Measurements from ENCODE around the gene TMEM88. TPM values are rescaled to one million over a fixed set of nuclear protein-coding genes. Genes with fewer than 3 reads are reported as not detected.

The TMEM88 gene
- total and polyA plus RNA-seq, 5 experiments from 2014 or later: 6.9 to 7.2 TPM; not detected in 3

DNA sequence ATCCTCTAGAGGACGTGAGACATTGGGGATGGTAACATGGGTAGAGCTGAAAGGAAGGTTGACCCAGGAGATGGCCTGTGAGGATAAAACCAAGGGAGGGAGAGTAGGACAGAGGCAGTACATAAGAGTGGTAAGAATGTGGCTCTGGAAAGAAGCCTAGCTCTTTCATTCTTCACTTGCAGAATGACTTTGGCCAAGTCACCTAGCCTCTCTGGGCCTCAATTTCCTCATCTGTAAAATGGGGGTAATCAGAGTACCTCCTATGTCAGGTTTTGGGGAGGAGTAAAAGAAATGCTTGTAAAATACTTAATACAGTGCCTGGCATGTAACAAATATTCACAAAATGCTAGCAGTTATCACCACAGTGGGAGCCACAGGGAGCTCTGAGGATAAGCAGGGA lies 14.0 kb upstream of the TMEM88 start:
- peaks cover 63 to 87% (median 68%) of the 10 kb centered on the region in 4 donors for H3K4me1 Mint-ChIP-seq
- H3K9me3 Mint-ChIP-seq: no peaks in the 10 kb centered on the region
- POLR2A ChIA-PET: interaction anchor here (0.7 to 6.9 kb wide), 6 partner anchors 8 to 154 kb away, joined by 3 to 54 read pairs (median 6); partner anchors contain the start of genes CYB5D1, NAA38, TMEM88 and TP53
- ATAC-seq: no peak
- H3K4me3 Mint-ChIP-seq: peak overlapping the region; percentile 85 to 100 (median 93)
- no peak for DNase-seq
- peak overlapping the region; percentile 80 to 99 (median 98) for H3K27ac Mint-ChIP-seq
- peaks cover 0 to 16% (median 0%) of the 10 kb centered on the region in 3 donors for H3K36me3 Mint-ChIP-seq
- H3K27me3 Mint-ChIP-seq: peaks cover 0 to 6% (median 0%) of the 10 kb centered on the region in 5 donors

DNA sequence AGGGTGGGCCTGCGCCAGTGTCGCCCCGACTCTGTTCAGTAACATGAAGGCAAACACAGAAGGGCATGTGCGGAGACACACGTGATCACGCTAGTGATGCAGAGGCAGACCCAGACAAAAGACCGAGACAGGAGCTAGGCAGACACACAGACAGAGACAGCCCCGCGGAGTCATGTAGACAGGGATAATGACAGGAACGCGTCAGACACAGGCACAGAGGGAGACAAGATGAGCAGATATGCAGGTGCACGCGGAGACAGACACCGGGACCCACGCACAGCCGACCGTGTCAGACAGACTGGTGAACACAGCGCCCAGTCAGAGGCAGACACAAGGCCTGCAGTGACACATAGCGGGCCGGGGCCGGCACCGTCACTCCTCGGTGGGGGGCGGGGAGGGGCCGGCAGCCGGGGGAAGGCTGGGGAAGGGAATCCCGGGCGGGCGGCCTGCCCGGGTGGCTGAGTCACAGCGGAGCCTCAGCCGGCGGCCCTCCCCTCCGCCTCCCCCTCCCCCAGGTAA lies 13.4 kb upstream of the TMEM88 start:
- H3K27ac Mint-ChIP-seq: peak overlapping the region; percentile 80 to 100 (median 98)
- DNase-seq (peak; percentile 80 to 95 (median 87)), ATAC-seq (peak; percentile 34 to 45)
- H3K9me3 Mint-ChIP-seq: no peaks in the 10 kb centered on the region
- H3K27me3 Mint-ChIP-seq: peaks cover 0 to 6% (median 0%) of the 10 kb centered on the region in 5 donors
- peaks cover 59 to 81% (median 65%) of the 10 kb centered on the region in 4 donors for H3K4me1 Mint-ChIP-seq
- POLR2A ChIA-PET: interaction anchor here (0.8 to 7.2 kb wide), 7 partner anchors 7 to 542 kb away, joined by 3 to 116 read pairs (median 7); partner anchors contain the start of genes CYB5D1, KDM6B, NAA38 and TMEM88
- peak overlapping the region; percentile 88 to 100 (median 95) for H3K4me3 Mint-ChIP-seq
- H3K36me3 Mint-ChIP-seq: peaks cover 0 to 17% (median 0%) of the 10 kb centered on the region in 3 donors

DNA sequence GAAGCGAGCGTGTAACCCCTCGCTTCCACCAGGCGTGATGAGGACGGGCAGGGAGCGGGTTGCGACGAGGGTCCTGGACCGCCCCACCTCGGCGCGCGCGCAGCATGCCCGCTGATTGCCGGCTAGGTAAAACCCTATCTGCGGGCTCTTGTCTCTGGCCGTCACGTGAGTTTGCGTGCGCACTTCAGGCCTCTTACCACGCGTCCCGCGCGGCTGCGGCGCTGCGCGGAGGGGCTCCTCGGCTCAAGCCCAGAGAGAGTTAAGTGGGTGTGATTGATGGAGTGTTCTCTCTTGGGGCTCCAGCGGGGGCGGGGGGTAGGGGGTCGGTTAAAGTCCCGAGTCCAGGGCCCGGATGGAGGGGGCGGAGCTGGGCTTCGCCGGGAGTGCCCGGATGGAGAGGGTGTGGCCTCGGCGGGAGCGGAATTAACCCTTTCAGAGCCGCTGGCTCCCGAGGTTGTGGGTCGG lies 12.9 kb upstream of the TMEM88 start:
- Mint-ChIP-seq H3K4me3 (peak overlapping the region; percentile 88 to 100 (median 96)), H3K36me3 (peaks cover 0 to 22% (median 0%) of the 10 kb centered on the region in 3 donors)

DNA sequence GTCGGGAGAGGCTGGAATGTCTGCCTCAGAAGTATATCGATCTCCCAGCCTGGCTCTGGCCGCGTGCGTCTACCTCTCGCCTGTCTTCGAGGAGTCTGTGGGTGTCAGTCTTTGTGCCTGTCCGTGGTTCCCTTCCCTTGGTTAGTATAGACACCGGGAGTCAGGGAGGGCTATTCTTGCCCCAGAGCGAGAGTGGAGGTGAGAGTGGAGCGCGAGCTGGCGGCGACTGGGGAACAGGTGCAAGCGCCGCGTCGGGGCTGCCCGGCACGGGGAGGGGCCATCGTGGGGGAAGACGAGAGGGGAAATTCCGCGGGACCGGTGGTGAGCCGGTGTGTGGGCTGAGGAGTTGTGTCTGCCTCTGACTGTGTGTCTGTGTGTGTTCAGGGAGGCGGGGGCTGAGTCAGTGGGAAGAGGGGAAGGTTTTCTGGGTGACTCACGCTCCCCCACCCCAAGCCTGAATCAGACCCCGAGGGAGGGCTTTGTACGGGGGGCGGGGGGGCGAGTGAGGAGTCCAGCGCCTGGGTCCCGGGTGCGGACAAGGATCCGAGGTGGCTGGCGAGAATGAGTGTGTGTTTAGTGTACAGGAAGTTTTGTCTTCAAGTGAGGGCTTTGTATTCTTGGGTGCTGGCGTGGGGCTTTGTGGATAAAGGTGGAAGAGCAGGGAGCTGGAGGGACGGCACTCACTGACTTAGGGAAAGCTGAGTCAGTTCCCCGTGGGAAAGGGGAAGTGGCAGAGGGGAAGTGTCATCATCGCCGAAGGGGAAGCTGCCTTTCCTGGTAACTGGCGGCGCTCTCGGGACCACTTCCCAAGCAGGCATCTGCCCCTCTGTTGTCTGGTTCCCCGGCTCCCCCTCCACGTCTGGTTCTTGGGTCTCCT lies 12.2 kb upstream of the TMEM88 start:
- Mint-ChIP-seq H3K9me3 (no peaks in the 10 kb centered on the region), H3K27ac (peak overlapping the region; percentile 94 to 100 (median 98)), H3K27me3 (peaks cover 0 to 6% (median 0%) of the 10 kb centered on the region in 5 donors), H3K36me3 (peaks cover 0 to 28% (median 0%) of the 10 kb centered on the region in 3 donors), H3K4me1 (peaks cover 49 to 69% (median 54%) of the 10 kb centered on the region in 4 donors), H3K4me3 (peak overlapping the region; percentile 88 to 100 (median 96))
- DNase-seq (peak in 9 of 10 donors; percentile 82 to 98 (median 93)), ATAC-seq (peak; percentile 47 to 58)
- POLR2A ChIA-PET: interaction anchor here (0.5 to 7.2 kb wide), 9 partner anchors 8 to 543 kb away, joined by 3 to 116 read pairs (median 4); partner anchors contain the start of genes CYB5D1, KDM6B, NAA38 and TMEM88

More for the DNA sequence above, 12.9 kb upstream of the TMEM88 start:
- no peaks in the 10 kb centered on the region for H3K9me3 Mint-ChIP-seq
- H3K27ac Mint-ChIP-seq: peak overlapping the region; percentile 94 to 100 (median 98)
- peak; percentile 26 to 34 for ATAC-seq
- H3K4me1 Mint-ChIP-seq: peaks cover 54 to 76% (median 60%) of the 10 kb centered on the region in 4 donors
- peaks cover 0 to 6% (median 0%) of the 10 kb centered on the region in 5 donors for H3K27me3 Mint-ChIP-seq
- peak; percentile 73 to 93 (median 84) for DNase-seq
- POLR2A ChIA-PET: interaction anchor here (0.6 to 7.2 kb wide), 8 partner anchors 7 to 541 kb away, joined by 3 to 116 read pairs (median 6); partner anchors contain the start of genes CYB5D1, KDM6B, NAA38 and TMEM88

DNA sequence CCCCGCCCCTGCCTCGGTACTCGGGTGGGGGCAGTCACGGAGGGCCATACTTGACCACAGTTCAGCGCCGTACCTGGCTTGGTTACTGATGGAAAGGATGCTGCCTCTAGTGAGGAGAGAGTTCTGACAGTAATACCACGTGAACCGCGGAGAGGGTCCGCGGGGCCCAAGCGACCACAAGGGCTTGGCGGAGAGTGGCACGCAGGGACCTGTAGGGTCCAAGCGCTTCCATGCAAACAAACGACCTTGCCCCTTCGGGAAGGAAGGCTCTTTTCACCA lies 11.7 kb upstream of the TMEM88 start:
- peak in 2 of 10 donors; percentile 45 to 56 for DNase-seq
- H3K27ac Mint-ChIP-seq: peak overlapping the region; percentile 94 to 100 (median 98)
- peaks cover 0 to 29% (median 0%) of the 10 kb centered on the region in 3 donors for H3K36me3 Mint-ChIP-seq
- no peaks in the 10 kb centered on the region for H3K9me3 Mint-ChIP-seq
- peak overlapping the region; percentile 88 to 100 (median 96) for H3K4me3 Mint-ChIP-seq
- POLR2A ChIA-PET: interaction anchor here (1.0 to 7.2 kb wide), 5 partner anchors 8 to 330 kb away, joined by 3 to 116 read pairs (median 22); partner anchors contain the start of genes CYB5D1, KDM6B, NAA38 and TMEM88
- ATAC-seq: peak in 1 of 2 donors; percentile 0
- H3K27me3 Mint-ChIP-seq: peaks cover 0 to 6% (median 0%) of the 10 kb centered on the region in 5 donors
- peaks cover 46 to 65% (median 52%) of the 10 kb centered on the region in 4 donors for H3K4me1 Mint-ChIP-seq

- peaks cover 42 to 60% (median 48%) of the 10 kb centered on the region in 4 donors for H3K4me1 Mint-ChIP-seq
These were observed 11.2 kb upstream of the TMEM88 start for GRCh38 chr17:7843536-7844291.

DNA sequence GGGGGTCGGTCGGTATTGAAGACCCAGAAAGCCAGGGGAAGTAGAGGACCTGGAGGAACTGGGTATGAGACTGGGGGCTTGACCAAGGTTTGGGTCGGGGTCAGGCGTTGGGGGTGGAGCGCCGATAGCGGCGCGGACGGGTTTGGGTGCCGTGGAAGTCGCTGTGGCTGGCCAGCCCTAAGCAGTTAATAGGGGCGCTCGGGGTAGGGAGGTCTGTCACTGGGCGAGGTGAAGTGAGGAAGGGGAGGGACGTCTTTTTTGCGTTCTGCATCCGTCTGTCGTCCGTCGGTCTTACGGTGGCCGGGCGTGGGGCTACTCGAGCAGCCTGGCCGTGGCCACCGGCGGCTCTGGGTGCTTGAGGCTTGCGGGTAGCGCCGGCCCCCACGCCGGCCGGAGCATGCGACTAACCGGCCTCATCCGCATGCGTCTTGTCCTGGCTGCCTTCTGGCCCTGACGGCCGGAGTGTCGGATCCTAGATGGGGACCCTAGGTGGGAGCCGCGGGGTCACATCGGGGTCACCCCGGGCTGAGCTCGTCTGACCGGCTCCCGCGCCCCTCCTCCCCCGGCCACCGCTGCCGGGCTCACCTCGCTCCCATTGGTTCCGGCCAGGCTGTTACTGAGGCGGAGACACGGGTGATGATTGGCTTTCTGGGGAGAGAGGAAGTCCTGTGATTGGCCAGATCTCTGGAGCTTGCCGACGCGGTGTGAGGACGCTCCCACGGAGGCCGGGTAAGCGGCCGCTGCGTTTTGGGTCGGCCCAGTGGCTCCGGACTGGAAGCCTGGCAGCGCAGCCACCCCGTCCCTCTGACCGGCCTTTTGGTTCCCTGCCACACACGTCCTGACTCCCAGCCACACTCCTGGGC lies 10.3 kb upstream of the TMEM88 start:
- Mint-ChIP-seq H3K27me3 (peaks cover 0 to 6% (median 0%) of the 10 kb centered on the region in 5 donors), H3K4me3 (peak overlapping the region; percentile 88 to 100 (median 96)), H3K36me3 (peaks cover 0 to 31% (median 0%) of the 10 kb centered on the region in 3 donors), H3K27ac (peak overlapping the region; percentile 94 to 100 (median 98)), H3K4me1 (peaks cover 34 to 52% (median 40%) of the 10 kb centered on the region in 4 donors), H3K9me3 (no peaks in the 10 kb centered on the region)
- peak; percentile 62 to 89 (median 78) for DNase-seq
- POLR2A ChIA-PET: interaction anchor here (0.8 to 7.2 kb wide), 9 partner anchors 9 to 329 kb away, joined by 3 to 116 read pairs (median 4); partner anchors contain the start of genes CYB5D1, KDM6B, NAA38 and RNF227
- ATAC-seq: peak; percentile 20 to 32

More at GRCh38 chr17:7843536-7844291, 11.2 kb upstream of the TMEM88 start:
- Mint-ChIP-seq H3K36me3 (peaks cover 0 to 31% (median 0%) of the 10 kb centered on the region in 3 donors), H3K27ac (peak overlapping the region; percentile 94 to 100 (median 98)), H3K27me3 (peaks cover 0 to 6% (median 0%) of the 10 kb centered on the region in 5 donors), H3K9me3 (no peaks in the 10 kb centered on the region), H3K4me3 (peak overlapping the region; percentile 88 to 100 (median 96))
- POLR2A ChIA-PET: interaction anchor here (1.0 to 7.2 kb wide), 4 partner anchors 8 to 330 kb away, joined by 4 to 116 read pairs (median 38); partner anchors contain the start of genes CYB5D1, KDM6B, NAA38 and TMEM88
- ATAC-seq (peak; percentile 12 to 29), DNase-seq (peak; percentile 87 to 96 (median 92))

GRCh38 chr17:7845359-7846062 lies 9.4 kb upstream of the TMEM88 start:
- H3K27me3 Mint-ChIP-seq: peaks cover 0 to 6% (median 0%) of the 10 kb centered on the region in 5 donors
- DNase-seq (peak in 1 of 10 donors; percentile 60), ATAC-seq (no peak)
- peak overlapping the region; percentile 88 to 100 (median 96) for H3K4me3 Mint-ChIP-seq
- H3K9me3 Mint-ChIP-seq: no peaks in the 10 kb centered on the region
- peaks cover 30 to 42% (median 36%) of the 10 kb centered on the region in 4 donors for H3K4me1 Mint-ChIP-seq
- H3K27ac Mint-ChIP-seq: peak overlapping the region in 9 of 10 donors; percentile 95 to 100 (median 99)
- peaks cover 0 to 33% (median 1%) of the 10 kb centered on the region in 3 donors for H3K36me3 Mint-ChIP-seq
- POLR2A ChIA-PET: interaction anchor here (0.6 to 7.2 kb wide), 11 partner anchors 8 to 376 kb away, joined by 3 to 116 read pairs (median 4); partner anchors contain the start of genes CYB5D1, KDM6B, NAA38 and RNF227

DNA sequence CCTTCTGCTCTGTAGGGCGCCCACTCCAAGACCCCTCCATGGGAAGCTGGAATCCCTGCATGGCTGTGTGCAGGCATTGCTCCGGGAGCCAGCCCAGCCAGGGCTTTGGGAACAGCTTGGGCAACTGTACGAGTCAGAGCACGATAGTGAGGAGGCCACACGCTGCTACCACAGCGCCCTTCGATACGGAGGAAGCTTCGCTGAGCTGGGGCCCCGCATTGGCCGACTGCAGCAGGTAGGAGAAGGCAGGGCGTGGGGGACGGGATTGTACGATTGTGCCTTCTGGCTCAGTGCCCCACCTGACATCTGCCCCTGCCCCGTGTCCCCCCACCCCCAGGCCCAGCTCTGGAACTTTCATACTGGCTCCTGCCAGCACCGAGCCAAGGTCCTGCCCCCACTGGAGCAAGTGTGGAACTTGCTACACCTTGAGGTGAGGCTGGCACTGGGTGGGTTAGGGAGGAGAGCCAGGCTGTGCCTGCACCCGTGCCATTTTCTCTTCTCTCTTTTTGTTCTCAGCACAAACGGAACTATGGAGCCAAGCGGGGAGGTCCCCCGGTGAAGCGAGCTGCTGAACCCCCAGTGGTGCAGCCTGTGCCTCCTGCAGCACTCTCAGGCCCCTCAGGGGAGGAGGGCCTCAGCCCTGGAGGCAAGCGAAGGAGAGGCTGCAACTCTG lies 8.7 kb upstream of the TMEM88 start:
- Mint-ChIP-seq H3K9me3 (no peaks in the 10 kb centered on the region), H3K4me3 (peak overlapping the region in 8 of 10 donors; percentile 26 to 57 (median 44)), H3K4me1 (peaks cover 29 to 42% (median 35%) of the 10 kb centered on the region in 4 donors), H3K36me3 (peaks cover 0 to 28% (median 1%) of the 10 kb centered on the region in 3 donors), H3K27ac (peak overlapping the region in 7 of 10 donors; percentile 67 to 99 (median 85)), H3K27me3 (peaks cover 0 to 6% (median 0%) of the 10 kb centered on the region in 5 donors)
- DNase-seq: peak in 1 of 10 donors; percentile 53
- ATAC-seq: no peak
- POLR2A ChIA-PET: interaction anchor here (0.6 to 7.2 kb wide), 7 partner anchors 8 to 375 kb away, joined by 3 to 116 read pairs (median 6); partner anchors contain the start of genes CYB5D1, KDM6B, NAA38 and RNF227

All from naive thymus-derived CD8-positive, alpha-beta T cell (primary cell).